ENCODE results near the gene SP5. TPM values are rescaled to one million over a fixed set of nuclear protein-coding genes. Genes with fewer than 3 reads are reported as not detected.

The SP5 gene
- total and polyA plus RNA-seq, 10 donors, result 0.06 to 0.20 TPM; not detected in 8

DNA sequence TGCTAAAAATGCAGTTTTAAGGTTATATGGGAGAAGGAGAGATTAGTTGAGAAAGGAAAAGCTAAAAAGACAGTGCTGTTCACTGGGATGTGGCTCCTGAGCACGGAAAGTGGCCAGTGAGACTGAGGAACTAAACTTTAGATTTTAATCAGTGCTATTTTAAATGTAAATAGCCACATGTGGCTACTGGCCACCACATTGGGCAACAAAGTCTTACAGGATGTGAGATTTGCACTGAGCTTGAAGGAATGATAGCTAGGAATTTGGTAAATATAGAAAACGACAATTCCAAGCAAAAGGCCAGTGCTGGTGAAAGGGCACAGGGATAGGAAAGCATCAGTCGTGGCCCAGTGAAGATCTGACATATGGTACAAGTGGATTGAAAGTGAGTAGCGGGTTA, 14.1 kb upstream of the SP5 start:
- 67 to 85% (median 73%) methylated on average over 4 of the region's 4 CpGs for WGBS, 5 donors
- Histone ChIP-seq H3K27me3 (replicated peaks in 1 of 7) (peaks cover 0 to 50% (median 3%) of the 10 kb centered on the region in 7 donors), H3K4me3 (no peak overlapping the region), H3K4me1 (no peaks in the 10 kb centered on the region), H3K27ac (no peak overlapping the region), H3K9me3 (no peaks in the 10 kb centered on the region), H3K36me3 (no peaks in the 10 kb centered on the region)
- intact Hi-C loops (cut with DNase I; ENCODE audit: low total_unique reads), result no loop called here
- DNase-seq, result no peak
- TF ChIP-seq, protein P1, sequence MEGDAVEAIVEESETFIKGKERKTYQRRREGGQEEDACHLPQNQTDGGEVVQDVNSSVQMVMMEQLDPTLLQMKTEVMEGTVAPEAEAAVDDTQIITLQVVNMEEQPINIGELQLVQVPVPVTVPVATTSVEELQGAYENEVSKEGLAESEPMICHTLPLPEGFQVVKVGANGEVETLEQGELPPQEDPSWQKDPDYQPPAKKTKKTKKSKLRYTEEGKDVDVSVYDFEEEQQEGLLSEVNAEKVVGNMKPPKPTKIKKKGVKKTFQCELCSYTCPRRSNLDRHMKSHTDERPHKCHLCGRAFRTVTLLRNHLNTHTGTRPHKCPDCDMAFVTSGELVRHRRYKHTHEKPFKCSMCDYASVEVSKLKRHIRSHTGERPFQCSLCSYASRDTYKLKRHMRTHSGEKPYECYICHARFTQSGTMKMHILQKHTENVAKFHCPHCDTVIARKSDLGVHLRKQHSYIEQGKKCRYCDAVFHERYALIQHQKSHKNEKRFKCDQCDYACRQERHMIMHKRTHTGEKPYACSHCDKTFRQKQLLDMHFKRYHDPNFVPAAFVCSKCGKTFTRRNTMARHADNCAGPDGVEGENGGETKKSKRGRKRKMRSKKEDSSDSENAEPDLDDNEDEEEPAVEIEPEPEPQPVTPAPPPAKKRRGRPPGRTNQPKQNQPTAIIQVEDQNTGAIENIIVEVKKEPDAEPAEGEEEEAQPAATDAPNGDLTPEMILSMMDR (IDR thresholded peaks at IDR 0.05 in 8 of 11, conservative IDR thresholded peaks at IDR 0.05 in 3 of 11), result no peak
- no peak for TF ChIP-seq POLR2A (IDR thresholded peaks at IDR 0.05)
- TF ChIP-seq POLR2AphosphoS5 (IDR thresholded peaks at IDR 0.05), result no peak

DNA sequence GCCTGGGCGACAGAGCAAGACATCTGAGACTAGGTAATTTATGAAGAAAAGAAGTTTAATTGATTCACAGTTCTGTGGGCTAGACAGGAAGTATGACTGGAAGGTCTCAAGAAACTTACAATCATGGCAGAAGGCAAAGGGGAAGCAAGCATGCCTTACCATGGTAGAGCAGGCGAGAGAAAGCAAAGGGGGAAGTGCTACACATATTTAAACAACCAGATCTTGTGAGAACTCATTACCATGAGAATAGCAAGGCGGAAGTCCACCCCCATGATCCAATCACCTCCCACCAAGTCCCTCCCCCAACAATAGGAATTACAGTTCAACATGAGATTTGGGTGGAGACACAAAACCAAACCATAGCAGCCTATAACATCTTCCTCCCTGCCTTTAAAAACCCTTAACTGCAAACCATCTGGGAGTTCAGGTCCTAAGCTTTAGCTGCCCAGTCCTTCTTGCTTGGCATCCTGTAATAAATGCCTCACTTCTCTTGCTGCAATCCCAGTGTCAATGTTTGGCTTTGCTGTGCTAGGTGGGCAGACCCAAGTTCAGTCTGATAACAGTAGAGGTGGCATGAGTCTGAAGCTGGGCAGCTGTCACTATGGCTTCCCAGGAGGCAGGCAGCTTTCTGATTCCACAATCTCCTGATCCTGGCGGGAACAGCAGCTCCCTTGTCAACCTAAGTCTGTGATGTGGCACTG, 11.2 kb upstream of the SP5 start:
- H3K4me3 ChIP-seq, result no peak overlapping the region
- H3K9me3 ChIP-seq, result no peaks in the 10 kb centered on the region
- 68 to 81% (median 74%) methylated on average over 4 of the region's 4 CpGs for WGBS, 5 donors
- H3K27me3 ChIP-seq (replicated peaks in 1 of 7), result peaks cover 0 to 65% (median 5%) of the 10 kb centered on the region in 7 donors
- no peak overlapping the region for H3K27ac ChIP-seq
- intact Hi-C loops (cut with DNase I; ENCODE audit: low total_unique reads), result no loop called here
- no peaks in the 10 kb centered on the region for H3K36me3 ChIP-seq
- H3K4me1 ChIP-seq, result no peaks in the 10 kb centered on the region
- no peak for DNase-seq
- TF ChIP-seq POLR2A (IDR thresholded peaks at IDR 0.05), result no peak
- no peak for TF ChIP-seq POLR2AphosphoS5 (IDR thresholded peaks at IDR 0.05)
- TF ChIP-seq, protein P1 (IDR thresholded peaks at IDR 0.05 in 8 of 11, conservative IDR thresholded peaks at IDR 0.05 in 3 of 11), result no peak

DNA sequence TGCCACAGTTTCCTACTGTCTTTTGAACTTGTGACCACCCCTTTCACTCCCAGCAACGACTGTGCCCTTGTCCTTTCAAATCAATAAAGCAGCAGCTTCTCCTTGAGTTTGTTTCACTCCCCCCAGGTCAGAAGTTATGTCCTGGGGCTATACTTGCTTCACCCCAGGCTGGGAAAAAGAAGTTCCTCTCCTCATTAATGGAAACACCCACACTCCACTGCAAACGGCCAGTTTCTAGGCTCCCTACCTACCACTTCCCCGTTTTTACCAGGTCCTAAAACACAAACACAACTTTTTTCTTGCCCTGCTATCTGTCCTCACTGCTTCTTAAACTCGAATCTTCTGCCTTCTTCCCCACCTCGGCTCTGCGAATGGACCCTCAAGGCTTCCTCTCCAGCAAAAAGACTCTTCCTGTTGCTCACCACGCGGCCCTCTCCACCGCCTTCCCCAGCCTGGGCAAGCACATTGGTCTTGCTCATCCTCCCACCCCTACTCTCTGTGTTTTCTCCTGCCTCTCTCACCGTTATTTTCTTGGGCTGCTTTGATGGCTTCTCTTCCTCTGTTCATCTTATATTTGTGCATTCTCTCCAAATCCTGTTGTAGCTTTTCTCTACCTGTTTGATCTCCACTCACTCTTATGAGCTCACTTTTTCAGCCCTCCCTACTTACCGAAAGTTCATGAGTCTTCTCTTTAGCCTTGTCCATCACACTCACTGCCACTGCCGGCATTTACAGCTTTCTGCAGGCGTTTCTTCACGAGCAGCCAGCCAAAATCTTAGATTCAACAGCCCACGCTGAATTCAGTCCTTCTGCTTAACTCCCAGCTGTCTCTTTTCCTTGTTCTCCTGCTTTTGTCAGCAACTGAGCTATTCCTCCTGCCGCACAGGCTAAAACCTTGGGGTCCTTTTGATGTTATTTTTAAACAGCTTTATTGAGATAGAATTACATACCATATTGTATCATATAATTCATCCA, 7.0 kb upstream of the SP5 start:
- Histone ChIP-seq H3K9me3 (no peaks in the 10 kb centered on the region), H3K4me3 (no peak overlapping the region), H3K27ac (no peak overlapping the region), H3K27me3 (replicated peaks in 1 of 7) (peaks cover 0 to 83% (median 31%) of the 10 kb centered on the region in 7 donors), H3K36me3 (no peaks in the 10 kb centered on the region), H3K4me1 (peaks cover 0 to 16% (median 6%) of the 10 kb centered on the region in 6 donors)
- no peak for TF ChIP-seq POLR2A (IDR thresholded peaks at IDR 0.05)
- no peak for DNase-seq
- intact Hi-C loops (cut with DNase I; ENCODE audit: low total_unique reads), result no loop called here
- WGBS, 5 donors, result 20 to 30% (median 28%) methylated on average over 16 of the region's 16 CpGs

DNA sequence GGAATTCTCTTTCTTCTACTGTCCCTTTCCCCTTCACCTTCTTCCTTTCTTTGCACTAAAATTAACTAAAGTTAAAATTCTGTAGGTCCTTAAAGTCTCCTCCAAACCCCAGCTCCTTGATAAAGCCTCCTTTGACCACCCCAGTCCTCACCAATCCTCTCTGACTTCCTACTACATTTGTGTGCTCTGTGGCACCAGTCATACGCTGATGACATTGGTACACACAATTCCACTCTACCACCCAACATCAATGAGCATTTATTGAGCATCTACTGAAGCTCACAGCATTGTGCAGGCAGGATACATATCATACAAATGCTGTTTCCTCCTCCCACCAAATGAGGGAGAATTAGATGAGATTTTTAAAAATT, 4.5 kb upstream of the SP5 start:
- 56 to 75% (median 68%) methylated on average over 1 of the region's 1 CpG for WGBS, 5 donors

More for the DNA sequence above, 4.5 kb upstream of the SP5 start:
- Histone ChIP-seq H3K36me3 (no peaks in the 10 kb centered on the region), H3K4me3 (no peak overlapping the region), H3K9me3 (no peaks in the 10 kb centered on the region), H3K4me1 (peaks cover 12 to 40% (median 27%) of the 10 kb centered on the region in 6 donors), H3K27ac (no peak overlapping the region), H3K27me3 (replicated peaks in 1 of 7) (peaks cover 0 to 92% (median 56%) of the 10 kb centered on the region in 7 donors)
- intact Hi-C loops (cut with DNase I; ENCODE audit: low total_unique reads), result no loop called here
- no peak for TF ChIP-seq POLR2A (IDR thresholded peaks at IDR 0.05)
- no peak for TF ChIP-seq POLR2AphosphoS5 (IDR thresholded peaks at IDR 0.05)
- TF ChIP-seq, protein P1 (IDR thresholded peaks at IDR 0.05 in 8 of 11, conservative IDR thresholded peaks at IDR 0.05 in 3 of 11), result no peak
- DNase-seq, result no peak
